Prostate gland (tissue), 2 donors: ENCODE data around the gene PF4V1. TPM values are rescaled to one million over a fixed set of nuclear protein-coding genes. Genes with fewer than 3 reads are reported as not detected.
A peak's percentile ranks its signal among the peaks of the same experiment; 100 is the strongest.
"Not testable (repeated sequence)": the region's sequence is repeated elsewhere in the genome, so short reads cannot be mapped to it uniquely, and the experiment has no call there.

Experiments
- DNase-seq: peaks from one replicate; pipeline ENCODE4 v3.0.0-alpha.2; 2019; ENCODE audit warnings: low spot score
- H3K27ac ChIP-seq, 2 donors: fragments of 200-600 bp; sonication (generic); 2 replicates each; pipeline ENCODE4 v1.5.1; 2017 to 2019
- H3K27me3 ChIP-seq: fragments of 200-600 bp; sonication (generic); replicated peaks from 2 replicates; pipeline ENCODE4 v1.5.1; 2019; ENCODE audit not compliant: insufficient read depth
- H3K36me3 ChIP-seq, 2 donors: fragments of 200-600 bp; sonication (generic); 1 replicate in 1 of 2; 2 replicates in 1 of 2; pipeline versions ENCODE4 v1.5.1 to v1.8.1; 2017 to 2019
- H3K4me1 ChIP-seq: fragments of 200-600 bp; sonication (generic); replicated peaks from 2 replicates; pipeline ENCODE4 v1.5.1; 2019
- H3K4me3 ChIP-seq, 2 donors: fragments of 200-600 bp; sonication (generic); 2 replicates each; pipeline ENCODE4 v1.5.1; 2017 to 2019
- H3K9me3 ChIP-seq: fragments of 200-600 bp; sonication (generic); 2 replicates; pipeline ENCODE4 v1.5.1; 2017
- CTCF ChIP-seq, 4 experiments: fragments of 200-600 bp in 2 of 4; fragments of 450-650 bp in 2 of 4; sonication (generic) in 2 of 4; IDR thresholded peaks; 1 replicate in 3 of 4; 2 replicates in 1 of 4; pipeline ENCODE4 v1.5.1; 2016 to 2019; ENCODE audit warnings: antibody characterized with exemption in 4 of 4, mild to moderate bottlenecking in 2 of 4, moderate library complexity in 2 of 4
- POLR2A ChIP-seq: fragments of 450-650 bp; IDR thresholded peaks from one replicate; pipeline ENCODE4 v1.6.1; 2016; ENCODE audit warnings: antibody characterized with exemption, mild to moderate bottlenecking
- POLR2AphosphoS5 ChIP-seq: sonication (generic); formaldehyde crosslinking; IDR thresholded peaks from one replicate; pipeline ENCODE4 v1.6.1; 2017; ENCODE audit warnings: antibody characterized with exemption
- WGBS: methylation state at CpG from one replicate; pipeline ENCODE4 v1.1.5; 2018; 5-methylcytosine and 5-hydroxymethylcytosine counted together
- intact Hi-C: fragments of 100-400 bp; cut with DNase I; formaldehyde crosslinking; loops from one replicate; pipeline ENCODE4 v1.14.2; 2022
- total RNA-seq, 2 donors: library from RNA; depleted of rRNA; stranded (reverse); fragments of >200 nt; gene quantifications; one replicate each; pipeline ENCODE4 v1.1.0, GENCODE V29; 2016

The PF4V1 gene
- total RNA-seq, 2 donors from 2014 or later, result not detected

GRCh38 chr4:73895201-73896175 is 42.4 kb downstream of the PF4V1 start:
- 64% methylated on average over 9 of the region's 9 CpGs for WGBS
- intact Hi-C loops, result no loop called here
- TF ChIP-seq POLR2AphosphoS5, result peak; percentile 70
- no peak for TF ChIP-seq POLR2A
- Histone ChIP-seq H3K9me3 (no peaks in the 10 kb centered on the region), H3K27me3 (no peaks in the 10 kb centered on the region), H3K4me1 (peaks cover 11% of the 10 kb centered on the region), H3K36me3 (no peaks in the 10 kb centered on the region), H3K27ac (peak overlapping the region in 1 of 2 donors; percentile 3), H3K4me3 (no peak overlapping the region)
- peak; percentile 39 for DNase-seq

GRCh38 chr4:73896416-73896815 is 43.3 kb downstream of the PF4V1 start:
- no peak overlapping the region for H3K27ac ChIP-seq
- 97% methylated on average over 2 of the region's 2 CpGs for WGBS

GRCh38 chr4:73897380-73898136 is 44.5 kb downstream of the PF4V1 start:
- H3K27me3 ChIP-seq, result no peaks in the 10 kb centered on the region
- WGBS, result 73% methylated on average over 4 of the region's 4 CpGs
- no peak overlapping the region for H3K27ac ChIP-seq
- peaks cover 11% of the 10 kb centered on the region for H3K4me1 ChIP-seq
- no peak for DNase-seq
- H3K36me3 ChIP-seq, result no peaks in the 10 kb centered on the region
- H3K9me3 ChIP-seq, result no peaks in the 10 kb centered on the region
- intact Hi-C loops, result no loop called here
- TF ChIP-seq CTCF (IDR thresholded peaks at IDR 0.05), result no peak
- TF ChIP-seq POLR2AphosphoS5, result no peak
- no peak for TF ChIP-seq POLR2A
- H3K4me3 ChIP-seq, result no peak overlapping the region

More at GRCh38 chr4:73896416-73896815, 43.3 kb downstream of the PF4V1 start:
- DNase-seq, result no peak
- TF ChIP-seq POLR2AphosphoS5, result no peak
- no peak for TF ChIP-seq CTCF (IDR thresholded peaks at IDR 0.05)
- no peak for TF ChIP-seq POLR2A
- peaks cover 11% of the 10 kb centered on the region for H3K4me1 ChIP-seq
- intact Hi-C loops, result no loop called here
- no peaks in the 10 kb centered on the region for H3K27me3 ChIP-seq
- no peak overlapping the region for H3K4me3 ChIP-seq
- no peaks in the 10 kb centered on the region for H3K9me3 ChIP-seq
- no peaks in the 10 kb centered on the region for H3K36me3 ChIP-seq

DNA sequence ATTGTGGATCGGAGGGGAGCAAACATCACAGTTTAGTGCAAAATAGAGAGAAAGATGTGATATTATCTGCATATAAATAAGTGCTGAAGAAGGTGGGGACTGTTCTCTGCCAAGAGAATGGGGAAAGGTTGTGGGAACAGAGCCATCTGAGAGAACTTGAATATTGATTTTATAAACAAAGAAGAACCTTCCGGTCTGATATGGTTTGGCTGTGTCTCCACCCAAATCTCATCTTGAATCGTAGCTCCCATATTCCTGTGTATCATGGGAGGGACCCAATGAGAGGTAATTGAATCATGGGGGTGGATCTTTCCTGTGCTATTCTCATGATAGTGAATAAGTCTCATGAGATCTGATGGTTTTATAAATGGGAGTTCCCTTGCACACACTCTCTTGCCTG is 46.2 kb downstream of the PF4V1 start:
- H3K27me3 ChIP-seq, intact Hi-C loops, H3K36me3 ChIP-seq, H3K9me3 ChIP-seq, H3K4me3 ChIP-seq: not testable (repeated sequence)
- TF ChIP-seq POLR2AphosphoS5, result peak; percentile 82
- Histone ChIP-seq H3K27ac (peak overlapping the region in 1 of 2 donors; percentile 42), H3K4me1 (peaks cover 11% of the 10 kb centered on the region)
- DNase-seq, result peak; percentile 60
- 17% methylated on average over 3 of the region's 3 CpGs for WGBS

DNA sequence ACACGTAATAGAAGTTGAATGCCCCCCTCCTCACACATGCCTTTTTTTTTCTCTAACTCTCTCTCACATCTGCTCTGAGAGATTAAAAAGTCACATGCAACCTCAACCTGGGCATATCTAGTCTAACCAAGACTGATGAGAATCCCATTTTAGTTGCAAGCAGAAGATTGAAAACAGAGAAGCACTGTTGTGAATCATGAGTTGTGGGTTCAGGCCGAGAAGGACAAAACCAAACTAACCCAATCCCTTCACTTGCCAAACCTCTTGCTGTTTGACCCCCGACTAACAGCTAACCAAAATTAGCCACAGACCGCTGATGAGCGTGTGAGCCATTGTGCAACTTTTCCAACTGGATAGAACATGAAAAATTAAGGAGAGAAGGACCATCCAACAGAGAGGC is 47.9 kb downstream of the PF4V1 start:
- Histone ChIP-seq H3K36me3 (no peaks in the 10 kb centered on the region), H3K9me3 (no peaks in the 10 kb centered on the region), H3K27ac (no peak overlapping the region), H3K27me3 (no peaks in the 10 kb centered on the region), H3K4me3 (no peak overlapping the region), H3K4me1 (no peaks in the 10 kb centered on the region)
- DNase-seq, result no peak
- 97% methylated on average over 5 of the region's 5 CpGs for WGBS
- TF ChIP-seq CTCF (IDR thresholded peaks at IDR 0.05) (no peak), POLR2A (no peak), POLR2AphosphoS5 (no peak)
- intact Hi-C loops, result no loop called here
